GM23338 (cell line): ENCODE results near the gene PCSK2. TPM values are rescaled to one million over a fixed set of nuclear protein-coding genes. Genes with fewer than 3 reads are reported as not detected.
A peak's percentile ranks its signal among the peaks of the same experiment; 100 is the strongest.

Experiments used
- ATAC-seq: fragments of 200-7000 bp; cut with Tn5 transposase; 3 replicates; pipeline ENCODE4 v1.9.1; 2020
- DNase-seq: peaks from one replicate; pipeline ENCODE4 v3.0.0-alpha.2; 2015; ENCODE audit warnings: low spot score
- H2AFZ ChIP-seq: fragments of 200-600 bp; sonication (generic); 2 replicates; pipeline ENCODE4 v1.8.0; 2016; ENCODE audit warnings: antibody characterized with exemption, mild to moderate bottlenecking, moderate library complexity
- H3F3A ChIP-seq: fragments of 200-600 bp; sonication (generic); replicated peaks from 2 replicates; pipeline ENCODE4 v1.8.0; 2017; ENCODE audit warnings: antibody characterized with exemption, mixed run types, low read depth
- H3K27ac ChIP-seq: fragments of 200-600 bp; sonication (generic); 2 replicates; pipeline ENCODE4 v1.6.1; 2016; ENCODE audit warnings: low read depth
- H3K27me3 ChIP-seq: fragments of 200-600 bp; sonication (generic); 2 replicates; pipeline ENCODE4 v1.8.0; 2016; ENCODE audit warnings: mild to moderate bottlenecking, mixed run types, moderate library complexity; ENCODE audit not compliant: insufficient read depth
- H3K36me3 ChIP-seq: fragments of 200-600 bp; sonication (generic); 2 replicates; pipeline ENCODE4 v1.8.0; 2016; ENCODE audit warnings: mild to moderate bottlenecking; ENCODE audit not compliant: insufficient read depth
- H3K4me1 ChIP-seq: fragments of 200-600 bp; sonication (generic); 2 replicates; pipeline ENCODE4 v1.8.0; 2016; ENCODE audit warnings: mild to moderate bottlenecking, moderate library complexity; ENCODE audit not compliant: insufficient read depth
- H3K4me2 ChIP-seq: fragments of 200-600 bp; sonication (generic); 2 replicates; pipeline ENCODE4 v1.7.1; 2017; ENCODE audit warnings: mixed run types
- H3K4me3 ChIP-seq: fragments of 200-600 bp; sonication (generic); 2 replicates; pipeline ENCODE4 v1.6.1; 2016; ENCODE audit warnings: mixed run types
- H3K79me2 ChIP-seq: fragments of 200-600 bp; sonication (generic); replicated peaks from 2 replicates; pipeline ENCODE4 v1.8.0; 2017; ENCODE audit warnings: mild to moderate bottlenecking; ENCODE audit not compliant: insufficient read depth
- H3K9me2 ChIP-seq: fragments of 200-600 bp; sonication (generic); 2 replicates; pipeline ENCODE4 v1.8.0; 2017; ENCODE audit not compliant: insufficient read depth
- H4K20me1 ChIP-seq: fragments of 200-600 bp; sonication (generic); replicated peaks from 2 replicates; pipeline ENCODE4 v1.8.0; 2017; ENCODE audit warnings: mild to moderate bottlenecking; ENCODE audit not compliant: insufficient read depth
- H3K27ac Mint-ChIP-seq: 2 replicates; pipeline ENCODE4 v1.8.0; 2020; ENCODE audit warnings: inconsistent platforms, mild to moderate bottlenecking, moderate library complexity, mixed read lengths
- H3K27me3 Mint-ChIP-seq: 3 replicates; pipeline ENCODE4 v1.8.0; 2022; ENCODE audit warnings: low read depth, mild to moderate bottlenecking, moderate library complexity, mixed read lengths, inconsistent platforms; ENCODE audit not compliant: insufficient read depth, poor library complexity
- H3K36me3 Mint-ChIP-seq: 3 replicates; pipeline ENCODE4 v1.8.0; 2021; ENCODE audit warnings: low read depth, mild to moderate bottlenecking, inconsistent platforms, moderate library complexity, mixed read lengths
- H3K4me1 Mint-ChIP-seq: 3 replicates; pipeline ENCODE4 v1.8.0; 2020; ENCODE audit warnings: mild to moderate bottlenecking, inconsistent platforms, mixed read lengths
- H3K4me3 Mint-ChIP-seq: 3 replicates; pipeline ENCODE4 v1.8.0; 2021; ENCODE audit warnings: moderate library complexity, mild to moderate bottlenecking, inconsistent platforms, mixed read lengths
- H3K9me3 Mint-ChIP-seq: 3 replicates; pipeline ENCODE4 v1.8.0; 2020; ENCODE audit warnings: moderate library complexity, mild to moderate bottlenecking, inconsistent platforms, mixed read lengths
- NANOG ChIP-seq: IDR thresholded peaks from 2 replicates; pipeline ENCODE4 v1.6.1; 2016; ENCODE audit warnings: antibody characterized with exemption, borderline replicate concordance
- POLR2AphosphoS5 ChIP-seq: IDR thresholded peaks from 2 replicates; pipeline ENCODE4 v1.6.1; 2016; ENCODE audit warnings: antibody characterized with exemption, low read depth
- STAT1 ChIP-seq: IDR thresholded peaks from one replicate; pipeline ENCODE4 v1.6.1; 2016; ENCODE audit warnings: antibody characterized with exemption; ENCODE audit not compliant: unreplicated experiment
- ZNF114 ChIP-seq: fragments of 250-450 bp; sonication (Bioruptor Pico); IDR thresholded peaks from 2 replicates; pipeline ENCODE4 v1.5.0; 2020; ENCODE audit warnings: mild to moderate bottlenecking, moderate library complexity
- polyA plus RNA-seq: library from polyadenylated mRNA; unstranded; fragments of >200 nt; fragmentation: Nextera tagmentation; extraction: Ambion mirVana; gene quantifications from 2 replicates; pipeline ENCODE4 v1.2.1, GENCODE V29; 2016
- total RNA-seq: library from RNA; depleted of rRNA; stranded (reverse); fragments of >200 nt; shearing (Covaris generic); gene quantifications from 2 replicates; pipeline ENCODE4 v1.2.3, GENCODE V29; 2014
- TF ChIP-seq, protein P1 (sequence below): fragments of 250-450 bp; sonication (Bioruptor Pico); IDR thresholded peaks from 2 replicates; pipeline ENCODE4 v1.5.0; 2020; ENCODE audit warnings: mild to moderate bottlenecking, moderate library complexity
- TF ChIP-seq, protein P2 (sequence below): IDR thresholded peaks from 2 replicates; pipeline ENCODE4 v1.6.1; 2016; ENCODE audit warnings: antibody characterized with exemption
- TF ChIP-seq, protein P3 (sequence below): IDR thresholded peaks from one replicate; pipeline ENCODE4 v1.6.1; 2018; ENCODE audit warnings: antibody characterized with exemption; ENCODE audit not compliant: unreplicated experiment
- TF ChIP-seq, protein P4 (sequence below), 2 experiments: fragments of 200-600 bp in 1 of 2; sonication (generic) in 1 of 2; conservative IDR thresholded peaks; 2 replicates each; pipeline versions ENCODE4 v1.5.1 to v1.6.1; 2016 to 2017; ENCODE audit warnings: antibody characterized with exemption in 2 of 2, low read depth in 2 of 2, mild to moderate bottlenecking in 2 of 2, moderate library complexity in 1 of 2

Gene PCSK2
- total and polyA plus RNA-seq, 2 experiments from 2014 or later, result 0.37 to 1.1 TPM

DNA sequence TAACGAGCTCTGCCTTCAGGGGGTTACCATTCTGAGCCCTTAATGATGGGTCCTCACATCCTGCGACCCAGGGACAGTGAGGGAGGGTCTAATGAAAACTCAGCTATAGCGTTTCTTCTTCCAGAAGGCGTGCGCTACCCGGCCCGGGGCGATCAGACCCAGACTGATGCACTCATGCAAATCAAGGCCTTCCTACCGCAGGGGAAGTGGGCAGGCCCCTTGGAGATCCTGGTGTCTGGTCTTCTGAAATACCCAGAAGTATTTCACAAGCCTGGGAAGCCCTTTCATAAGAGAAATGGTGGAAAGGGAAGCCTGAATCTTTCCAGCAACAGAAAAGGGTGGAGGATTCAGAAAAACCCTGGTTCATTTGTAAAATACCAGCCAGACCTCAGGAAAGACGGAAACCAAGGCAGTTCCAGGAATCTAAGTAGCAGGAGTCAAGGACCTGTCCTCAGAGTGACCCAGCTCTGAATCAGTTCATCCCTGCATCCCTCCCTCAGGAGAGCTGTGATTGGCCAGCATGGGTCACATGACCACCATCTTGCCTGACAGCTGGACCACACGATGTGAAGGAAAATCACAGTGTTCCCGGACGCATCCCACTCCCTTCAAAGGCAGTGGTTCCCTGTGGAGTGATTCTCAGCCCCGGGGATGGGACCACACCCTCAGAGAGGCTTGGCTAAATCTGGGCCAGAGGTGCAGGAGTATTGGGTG lies 291.7 kb downstream of the PCSK2 start:
- Histone ChIP-seq H3K27ac (no peak overlapping the region), H2AFZ (0 out of 2 replicates have a peak overlapping the region, but pooled peaks have one; percentile 10), H3K4me3 (no peak overlapping the region), H3K4me2 (no peak overlapping the region), H4K20me1 (no peaks in the 10 kb centered on the region), H3K9me2 (no peaks in the 10 kb centered on the region), H3K36me3 (no peaks in the 10 kb centered on the region), H3F3A (no peaks in the 10 kb centered on the region), H3K79me2 (no peaks in the 10 kb centered on the region), H3K4me1 (no peaks in the 10 kb centered on the region), H3K27me3 (no peaks in the 10 kb centered on the region)
- Mint-ChIP-seq H3K27me3 (no peaks in the 10 kb centered on the region), H3K9me3 (no peaks in the 10 kb centered on the region), H3K36me3 (no peaks in the 10 kb centered on the region), H3K4me1 (peaks cover 4% of the 10 kb centered on the region; the same call in 2 of the 3 replicates), H3K27ac (no peak overlapping the region), H3K4me3 (no peak overlapping the region)
- DNase-seq (peak; percentile 37), ATAC-seq (peak; percentile 52)
- TF ChIP-seq, protein P1, sequence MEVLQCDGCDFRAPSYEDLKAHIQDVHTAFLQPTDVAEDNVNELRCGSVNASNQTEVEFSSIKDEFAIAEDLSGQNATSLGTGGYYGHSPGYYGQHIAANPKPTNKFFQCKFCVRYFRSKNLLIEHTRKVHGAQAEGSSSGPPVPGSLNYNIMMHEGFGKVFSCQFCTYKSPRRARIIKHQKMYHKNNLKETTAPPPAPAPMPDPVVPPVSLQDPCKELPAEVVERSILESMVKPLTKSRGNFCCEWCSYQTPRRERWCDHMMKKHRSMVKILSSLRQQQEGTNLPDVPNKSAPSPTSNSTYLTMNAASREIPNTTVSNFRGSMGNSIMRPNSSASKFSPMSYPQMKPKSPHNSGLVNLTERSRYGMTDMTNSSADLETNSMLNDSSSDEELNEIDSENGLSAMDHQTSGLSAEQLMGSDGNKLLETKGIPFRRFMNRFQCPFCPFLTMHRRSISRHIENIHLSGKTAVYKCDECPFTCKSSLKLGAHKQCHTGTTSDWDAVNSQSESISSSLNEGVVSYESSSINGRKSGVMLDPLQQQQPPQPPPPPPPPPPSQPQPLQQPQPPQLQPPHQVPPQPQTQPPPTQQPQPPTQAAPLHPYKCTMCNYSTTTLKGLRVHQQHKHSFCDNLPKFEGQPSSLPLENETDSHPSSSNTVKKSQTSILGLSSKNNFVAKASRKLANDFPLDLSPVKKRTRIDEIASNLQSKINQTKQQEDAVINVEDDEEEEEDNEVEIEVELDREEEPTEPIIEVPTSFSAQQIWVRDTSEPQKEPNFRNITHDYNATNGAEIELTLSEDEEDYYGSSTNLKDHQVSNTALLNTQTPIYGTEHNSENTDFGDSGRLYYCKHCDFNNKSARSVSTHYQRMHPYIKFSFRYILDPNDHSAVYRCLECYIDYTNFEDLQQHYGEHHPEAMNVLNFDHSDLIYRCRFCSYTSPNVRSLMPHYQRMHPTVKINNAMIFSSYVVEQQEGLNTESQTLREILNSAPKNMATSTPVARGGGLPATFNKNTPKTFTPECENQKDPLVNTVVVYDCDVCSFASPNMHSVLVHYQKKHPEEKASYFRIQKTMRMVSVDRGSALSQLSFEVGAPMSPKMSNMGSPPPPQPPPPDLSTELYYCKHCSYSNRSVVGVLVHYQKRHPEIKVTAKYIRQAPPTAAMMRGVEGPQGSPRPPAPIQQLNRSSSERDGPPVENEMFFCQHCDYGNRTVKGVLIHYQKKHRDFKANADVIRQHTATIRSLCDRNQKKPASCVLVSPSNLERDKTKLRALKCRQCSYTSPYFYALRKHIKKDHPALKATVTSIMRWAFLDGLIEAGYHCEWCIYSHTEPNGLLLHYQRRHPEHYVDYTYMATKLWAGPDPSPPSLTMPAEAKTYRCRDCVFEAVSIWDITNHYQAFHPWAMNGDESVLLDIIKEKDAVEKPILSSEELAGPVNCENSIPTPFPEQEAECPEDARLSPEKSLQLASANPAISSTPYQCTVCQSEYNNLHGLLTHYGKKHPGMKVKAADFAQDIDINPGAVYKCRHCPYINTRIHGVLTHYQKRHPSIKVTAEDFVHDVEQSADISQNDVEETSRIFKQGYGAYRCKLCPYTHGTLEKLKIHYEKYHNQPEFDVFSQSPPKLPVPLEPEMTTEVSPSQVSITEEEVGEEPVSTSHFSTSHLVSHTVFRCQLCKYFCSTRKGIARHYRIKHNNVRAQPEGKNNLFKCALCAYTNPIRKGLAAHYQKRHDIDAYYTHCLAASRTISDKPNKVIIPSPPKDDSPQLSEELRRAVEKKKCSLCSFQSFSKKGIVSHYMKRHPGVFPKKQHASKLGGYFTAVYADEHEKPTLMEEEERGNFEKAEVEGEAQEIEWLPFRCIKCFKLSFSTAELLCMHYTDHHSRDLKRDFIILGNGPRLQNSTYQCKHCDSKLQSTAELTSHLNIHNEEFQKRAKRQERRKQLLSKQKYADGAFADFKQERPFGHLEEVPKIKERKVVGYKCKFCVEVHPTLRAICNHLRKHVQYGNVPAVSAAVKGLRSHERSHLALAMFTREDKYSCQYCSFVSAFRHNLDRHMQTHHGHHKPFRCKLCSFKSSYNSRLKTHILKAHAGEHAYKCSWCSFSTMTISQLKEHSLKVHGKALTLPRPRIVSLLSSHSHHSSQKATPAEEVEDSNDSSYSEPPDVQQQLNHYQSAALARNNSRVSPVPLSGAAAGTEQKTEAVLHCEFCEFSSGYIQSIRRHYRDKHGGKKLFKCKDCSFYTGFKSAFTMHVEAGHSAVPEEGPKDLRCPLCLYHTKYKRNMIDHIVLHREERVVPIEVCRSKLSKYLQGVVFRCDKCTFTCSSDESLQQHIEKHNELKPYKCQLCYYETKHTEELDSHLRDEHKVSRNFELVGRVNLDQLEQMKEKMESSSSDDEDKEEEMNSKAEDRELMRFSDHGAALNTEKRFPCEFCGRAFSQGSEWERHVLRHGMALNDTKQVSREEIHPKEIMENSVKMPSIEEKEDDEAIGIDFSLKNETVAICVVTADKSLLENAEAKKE (CRISPR knock-in tag), result no peak
- TF ChIP-seq, protein P2, sequence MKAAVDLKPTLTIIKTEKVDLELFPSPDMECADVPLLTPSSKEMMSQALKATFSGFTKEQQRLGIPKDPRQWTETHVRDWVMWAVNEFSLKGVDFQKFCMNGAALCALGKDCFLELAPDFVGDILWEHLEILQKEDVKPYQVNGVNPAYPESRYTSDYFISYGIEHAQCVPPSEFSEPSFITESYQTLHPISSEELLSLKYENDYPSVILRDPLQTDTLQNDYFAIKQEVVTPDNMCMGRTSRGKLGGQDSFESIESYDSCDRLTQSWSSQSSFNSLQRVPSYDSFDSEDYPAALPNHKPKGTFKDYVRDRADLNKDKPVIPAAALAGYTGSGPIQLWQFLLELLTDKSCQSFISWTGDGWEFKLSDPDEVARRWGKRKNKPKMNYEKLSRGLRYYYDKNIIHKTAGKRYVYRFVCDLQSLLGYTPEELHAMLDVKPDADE, result no peak
- TF ChIP-seq, protein P3, sequence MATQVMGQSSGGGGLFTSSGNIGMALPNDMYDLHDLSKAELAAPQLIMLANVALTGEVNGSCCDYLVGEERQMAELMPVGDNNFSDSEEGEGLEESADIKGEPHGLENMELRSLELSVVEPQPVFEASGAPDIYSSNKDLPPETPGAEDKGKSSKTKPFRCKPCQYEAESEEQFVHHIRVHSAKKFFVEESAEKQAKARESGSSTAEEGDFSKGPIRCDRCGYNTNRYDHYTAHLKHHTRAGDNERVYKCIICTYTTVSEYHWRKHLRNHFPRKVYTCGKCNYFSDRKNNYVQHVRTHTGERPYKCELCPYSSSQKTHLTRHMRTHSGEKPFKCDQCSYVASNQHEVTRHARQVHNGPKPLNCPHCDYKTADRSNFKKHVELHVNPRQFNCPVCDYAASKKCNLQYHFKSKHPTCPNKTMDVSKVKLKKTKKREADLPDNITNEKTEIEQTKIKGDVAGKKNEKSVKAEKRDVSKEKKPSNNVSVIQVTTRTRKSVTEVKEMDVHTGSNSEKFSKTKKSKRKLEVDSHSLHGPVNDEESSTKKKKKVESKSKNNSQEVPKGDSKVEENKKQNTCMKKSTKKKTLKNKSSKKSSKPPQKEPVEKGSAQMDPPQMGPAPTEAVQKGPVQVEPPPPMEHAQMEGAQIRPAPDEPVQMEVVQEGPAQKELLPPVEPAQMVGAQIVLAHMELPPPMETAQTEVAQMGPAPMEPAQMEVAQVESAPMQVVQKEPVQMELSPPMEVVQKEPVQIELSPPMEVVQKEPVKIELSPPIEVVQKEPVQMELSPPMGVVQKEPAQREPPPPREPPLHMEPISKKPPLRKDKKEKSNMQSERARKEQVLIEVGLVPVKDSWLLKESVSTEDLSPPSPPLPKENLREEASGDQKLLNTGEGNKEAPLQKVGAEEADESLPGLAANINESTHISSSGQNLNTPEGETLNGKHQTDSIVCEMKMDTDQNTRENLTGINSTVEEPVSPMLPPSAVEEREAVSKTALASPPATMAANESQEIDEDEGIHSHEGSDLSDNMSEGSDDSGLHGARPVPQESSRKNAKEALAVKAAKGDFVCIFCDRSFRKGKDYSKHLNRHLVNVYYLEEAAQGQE, result no peak
- TF ChIP-seq STAT1 (no peak), POLR2AphosphoS5 (no peak), ZNF114 (CRISPR knock-in tag) (no peak), NANOG (no peak)
- TF ChIP-seq, protein P4, sequence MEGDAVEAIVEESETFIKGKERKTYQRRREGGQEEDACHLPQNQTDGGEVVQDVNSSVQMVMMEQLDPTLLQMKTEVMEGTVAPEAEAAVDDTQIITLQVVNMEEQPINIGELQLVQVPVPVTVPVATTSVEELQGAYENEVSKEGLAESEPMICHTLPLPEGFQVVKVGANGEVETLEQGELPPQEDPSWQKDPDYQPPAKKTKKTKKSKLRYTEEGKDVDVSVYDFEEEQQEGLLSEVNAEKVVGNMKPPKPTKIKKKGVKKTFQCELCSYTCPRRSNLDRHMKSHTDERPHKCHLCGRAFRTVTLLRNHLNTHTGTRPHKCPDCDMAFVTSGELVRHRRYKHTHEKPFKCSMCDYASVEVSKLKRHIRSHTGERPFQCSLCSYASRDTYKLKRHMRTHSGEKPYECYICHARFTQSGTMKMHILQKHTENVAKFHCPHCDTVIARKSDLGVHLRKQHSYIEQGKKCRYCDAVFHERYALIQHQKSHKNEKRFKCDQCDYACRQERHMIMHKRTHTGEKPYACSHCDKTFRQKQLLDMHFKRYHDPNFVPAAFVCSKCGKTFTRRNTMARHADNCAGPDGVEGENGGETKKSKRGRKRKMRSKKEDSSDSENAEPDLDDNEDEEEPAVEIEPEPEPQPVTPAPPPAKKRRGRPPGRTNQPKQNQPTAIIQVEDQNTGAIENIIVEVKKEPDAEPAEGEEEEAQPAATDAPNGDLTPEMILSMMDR (conservative IDR thresholded peaks at IDR 0.05; ENCODE audit: low read depth in 2 of 2), result no peak
